Gastrocnemius medialis (tissue), 4 donors: ENCODE results near the gene NPTXR.

ENCODE experiments used
- CTCF ChIP-seq, 5 experiments: fragments of 450-650 bp in 3 of 5; fragments of 200-600 bp in 2 of 5; sonication (generic) in 2 of 5; IDR thresholded peaks in 4 of 5; conservative IDR thresholded peaks in 1 of 5; 1 replicate in 4 of 5; 2 replicates in 1 of 5; pipeline ENCODE4 v1.5.1; 2016 to 2019; ENCODE audit warnings: antibody characterized with exemption in 5 of 5, mild to moderate bottlenecking in 3 of 5, moderate library complexity in 3 of 5
- POLR2A ChIP-seq, 2 donors: fragments of 450-650 bp; IDR thresholded peaks; one replicate each; pipeline ENCODE4 v1.6.1; 2017; ENCODE audit warnings: antibody characterized with exemption in 2 of 2, mild to moderate bottlenecking in 2 of 2, moderate library complexity in 2 of 2

- TF ChIP-seq POLR2A (IDR thresholded peaks at IDR 0.05) (no peak), CTCF (IDR thresholded peaks at IDR 0.05 in 4 of 5, conservative IDR thresholded peaks at IDR 0.05 in 1 of 5) (no peak)
Observed at GRCh38 chr22:38789606-38790005, 54.2 kb downstream of the NPTXR start.
